DOHH2 (cell line): Measurements from ENCODE around the gene CYB5D1.

Experiments used
- H3F3A ChIP-seq: fragments of 200-600 bp; sonication (generic), shearing (Covaris generic); 2 replicates; pipeline ENCODE4 v1.6.0; 2016; ENCODE audit warnings: antibody characterized with exemption, mild to moderate bottlenecking; ENCODE audit not compliant: control insufficient read depth, insufficient read depth
- H3K27ac ChIP-seq: fragments of 200-600 bp; sonication (generic); 2 replicates; pipeline ENCODE4 v1.5.1; 2014; ENCODE audit warnings: low read depth, mild to moderate bottlenecking, low read length, moderate library complexity
- H3K27me3 ChIP-seq: fragments of 200-600 bp; sonication (generic); 2 replicates; pipeline ENCODE4 v1.6.1; 2014; ENCODE audit warnings: mild to moderate bottlenecking, low read length, mixed read lengths; ENCODE audit not compliant: control insufficient read depth
- H3K36me3 ChIP-seq: fragments of 200-600 bp; sonication (generic); 2 replicates; pipeline ENCODE4 v1.6.1; 2014; ENCODE audit warnings: mild to moderate bottlenecking, low read length, moderate library complexity, mixed read lengths; ENCODE audit not compliant: control insufficient read depth
- H3K4me1 ChIP-seq: fragments of 200-600 bp; sonication (generic); 2 replicates; pipeline ENCODE4 v1.6.1; 2014; ENCODE audit warnings: mild to moderate bottlenecking, low read length, mixed read lengths; ENCODE audit not compliant: control insufficient read depth
- H3K4me2 ChIP-seq: fragments of 200-600 bp; sonication (generic); 2 replicates; pipeline ENCODE4 v1.6.0; 2014; ENCODE audit warnings: mild to moderate bottlenecking, low read length, moderate library complexity
- H3K4me3 ChIP-seq: fragments of 200-600 bp; sonication (generic); 2 replicates; pipeline ENCODE4 v1.5.1; 2014; ENCODE audit warnings: mild to moderate bottlenecking, low read length, mixed read lengths
- H3K79me2 ChIP-seq: fragments of 200-600 bp; sonication (generic); 2 replicates; pipeline ENCODE4 v1.6.1; 2014; ENCODE audit warnings: mild to moderate bottlenecking, low read length, mixed read lengths; ENCODE audit not compliant: control insufficient read depth
- H3K9me2 ChIP-seq: fragments of 200-600 bp; sonication (generic); replicated peaks from 2 replicates; pipeline ENCODE4 v1.6.1; 2014; ENCODE audit warnings: mild to moderate bottlenecking, low read length, mixed read lengths; ENCODE audit not compliant: control insufficient read depth
- H3K9me3 ChIP-seq: fragments of 200-600 bp; sonication (generic); 2 replicates; pipeline ENCODE4 v1.6.1; 2014; ENCODE audit warnings: antibody characterized with exemption, low read length, mixed read lengths; ENCODE audit not compliant: control insufficient read depth, insufficient read depth
- H4K20me1 ChIP-seq: fragments of 200-600 bp; sonication (generic); 2 replicates; pipeline ENCODE4 v1.6.0; 2014; ENCODE audit warnings: low read depth, mild to moderate bottlenecking, antibody characterized with exemption, low read length, moderate library complexity; ENCODE audit not compliant: control insufficient read depth, insufficient read depth
- CTCF ChIP-seq: fragments of 200-600 bp; sonication (generic); IDR thresholded peaks from one replicate; pipeline ENCODE4 v1.5.1; 2014; ENCODE audit warnings: antibody characterized with exemption, mild to moderate bottlenecking, low read depth, low read length; ENCODE audit not compliant: poor library complexity, severe bottlenecking
- EZH2phosphoT487 ChIP-seq: fragments of 200-600 bp; sonication (generic); IDR thresholded peaks from 2 replicates; pipeline ENCODE4 v1.6.1; 2017; ENCODE audit warnings: borderline replicate concordance, mild to moderate bottlenecking, antibody characterized with exemption, low read length, moderate library complexity, mixed read lengths

Gene CYB5D1

GRCh38 chr17:7893187-7893880 is 35.5 kb downstream of the CYB5D1 start:
- H3K27me3 ChIP-seq, result no peaks in the 10 kb centered on the region
- no peaks in the 10 kb centered on the region for H3K9me2 ChIP-seq
- H3K4me3 ChIP-seq, result no peak overlapping the region
- TF ChIP-seq EZH2phosphoT487 (no peak), CTCF (no peak)
- H4K20me1 ChIP-seq, result no peaks in the 10 kb centered on the region
- H3K4me1 ChIP-seq, result peaks cover 4% of the 10 kb centered on the region
- H3F3A ChIP-seq, result no peaks in the 10 kb centered on the region
- peaks cover 26% of the 10 kb centered on the region for H3K79me2 ChIP-seq
- no peak overlapping the region for H3K27ac ChIP-seq
- H3K36me3 ChIP-seq, result peaks cover 84% of the 10 kb centered on the region
- H3K4me2 ChIP-seq, result no peak overlapping the region
- H3K9me3 ChIP-seq, result no peaks in the 10 kb centered on the region

- Histone ChIP-seq H4K20me1 (no peaks in the 10 kb centered on the region), H3K4me3 (no peak overlapping the region), H3K4me2 (no peak overlapping the region), H3K79me2 (peaks cover 17% of the 10 kb centered on the region), H3K4me1 (no peaks in the 10 kb centered on the region), H3K9me3 (no peaks in the 10 kb centered on the region), H3K27ac (no peak overlapping the region), H3F3A (no peaks in the 10 kb centered on the region), H3K36me3 (peaks cover 85% of the 10 kb centered on the region), H3K27me3 (no peaks in the 10 kb centered on the region), H3K9me2 (no peaks in the 10 kb centered on the region)
- TF ChIP-seq CTCF, result no peak
- TF ChIP-seq EZH2phosphoT487, result no peak
Observed at GRCh38 chr17:7894226-7894625, 36.4 kb downstream of the CYB5D1 start.

GRCh38 chr17:7894866-7895265 is 37.1 kb downstream of the CYB5D1 start:
- Histone ChIP-seq H3K4me3 (no peak overlapping the region), H3K9me2 (no peaks in the 10 kb centered on the region), H3K4me1 (no peaks in the 10 kb centered on the region), H3K9me3 (no peaks in the 10 kb centered on the region), H3K27ac (no peak overlapping the region), H3K4me2 (no peak overlapping the region), H4K20me1 (no peaks in the 10 kb centered on the region), H3K27me3 (no peaks in the 10 kb centered on the region), H3K79me2 (peaks cover 11% of the 10 kb centered on the region), H3K36me3 (peaks cover 85% of the 10 kb centered on the region), H3F3A (no peaks in the 10 kb centered on the region)
- TF ChIP-seq CTCF (no peak), EZH2phosphoT487 (no peak)
